Ectodermal cell (in vitro differentiated cells): ENCODE data around the gene IL1RAPL2.

Experiments used
- H3K27ac ChIP-seq: 2 replicates; pipeline ENCODE4 v1.7.0; 2013; ENCODE audit warnings: mild to moderate bottlenecking, low read depth, low read length; ENCODE audit not compliant: insufficient read depth, poor library complexity, severe bottlenecking
- H3K27me3 ChIP-seq: 2 replicates; pipeline ENCODE4 v1.7.0; 2013; ENCODE audit warnings: mild to moderate bottlenecking, low read length; ENCODE audit not compliant: insufficient read depth, control insufficient read depth, poor library complexity, severe bottlenecking
- H3K36me3 ChIP-seq: one replicate; pipeline ENCODE4 v1.7.0; 2013; ENCODE audit warnings: low read length; ENCODE audit not compliant: control insufficient read depth, insufficient read depth
- H3K4me1 ChIP-seq: one replicate; pipeline ENCODE4 v1.7.0; 2013; ENCODE audit warnings: low read length; ENCODE audit not compliant: control insufficient read depth, insufficient read depth
- H3K4me3 ChIP-seq: 2 replicates; pipeline ENCODE4 v1.7.0; 2013; ENCODE audit warnings: low read depth, low read length, control low read depth; ENCODE audit not compliant: insufficient read depth
- H3K9me3 ChIP-seq: 2 replicates; pipeline ENCODE4 v1.7.0; 2013; ENCODE audit warnings: mild to moderate bottlenecking, low read length, moderate library complexity; ENCODE audit not compliant: control insufficient read depth
- WGBS, 2 experiments: methylation state at CpG; one replicate each; pipeline ENCODE4 v1.1.7; 2013; ENCODE audit warnings: missing lambda C conversion rate in 2 of 2; 5-methylcytosine and 5-hydroxymethylcytosine counted together

IL1RAPL2 gene

DNA sequence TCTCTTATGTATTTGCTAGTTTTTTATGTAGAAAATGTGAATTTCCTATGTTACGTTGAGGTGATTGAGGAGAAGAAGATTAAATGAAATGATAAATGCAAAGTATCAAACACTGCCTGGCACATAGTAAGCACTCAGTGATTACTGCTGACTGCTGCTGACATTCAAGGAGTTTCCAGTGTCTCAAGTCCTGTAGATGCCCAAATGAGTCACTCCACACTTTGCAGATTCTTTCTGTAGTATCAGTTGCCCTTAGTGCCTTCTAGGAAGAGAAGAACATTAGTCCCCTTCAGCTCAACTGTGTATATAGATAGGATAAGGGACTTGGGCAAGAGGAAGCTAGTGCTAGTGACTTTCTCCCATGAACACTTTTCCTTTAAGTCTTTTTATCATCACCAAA is 895.0 kb downstream of the IL1RAPL2 start:
- WGBS, 2 experiments: 89 to 100% methylated on average over 1 of the region's 1 CpG
- Histone ChIP-seq H3K27me3 (no peaks in the 10 kb centered on the region), H3K36me3 (no peaks in the 10 kb centered on the region), H3K9me3 (no peaks in the 10 kb centered on the region), H3K4me3 (no peak overlapping the region), H3K27ac (no peak overlapping the region), H3K4me1 (no peaks in the 10 kb centered on the region)

DNA sequence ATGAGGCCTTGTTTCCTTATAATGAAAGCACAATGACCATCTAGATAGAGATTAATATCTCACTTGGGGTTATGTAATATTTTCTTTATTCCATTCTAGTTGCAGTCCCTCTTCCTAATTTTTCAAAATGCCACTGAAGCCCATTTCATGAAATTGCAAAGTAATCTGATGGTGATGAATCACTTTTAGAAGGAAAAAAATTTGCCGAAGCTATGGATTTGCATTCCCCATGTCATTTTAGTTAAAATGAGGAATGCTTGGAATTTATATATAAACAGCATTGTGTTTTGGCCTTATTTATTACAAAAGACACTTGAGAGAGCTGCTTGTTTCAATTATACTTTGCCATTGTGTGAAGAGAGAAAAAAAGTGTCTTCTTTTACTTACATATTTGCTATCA is 896.2 kb downstream of the IL1RAPL2 start:
- Histone ChIP-seq H3K4me1 (no peaks in the 10 kb centered on the region), H3K9me3 (no peaks in the 10 kb centered on the region), H3K27ac (no peak overlapping the region), H3K4me3 (no peak overlapping the region), H3K36me3 (no peaks in the 10 kb centered on the region), H3K27me3 (no peaks in the 10 kb centered on the region)
- 93% methylated on average over 1 of the region's 1 CpG; no CpG with 5 or more reads in 1 of the 2 experiments for WGBS, 2 experiments

DNA sequence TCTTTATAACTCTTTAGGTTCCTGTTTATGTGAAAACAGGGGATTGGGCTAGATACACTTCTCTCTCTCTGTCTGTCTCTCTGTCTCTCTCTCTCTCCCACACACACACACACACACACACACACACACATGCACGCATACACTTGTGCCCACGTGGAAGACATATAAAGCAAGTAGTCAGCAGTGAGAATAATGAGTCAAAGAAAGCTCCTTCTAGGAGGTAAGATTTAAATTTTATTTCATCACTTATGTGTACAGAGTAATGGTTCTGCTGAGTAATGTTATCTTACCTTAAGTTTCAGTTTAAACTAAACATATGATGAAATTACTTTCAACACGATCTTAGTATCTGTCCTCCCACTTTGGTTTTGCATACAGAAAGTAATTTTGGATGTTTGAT is 897.5 kb downstream of the IL1RAPL2 start:
- Histone ChIP-seq H3K4me3 (no peak overlapping the region), H3K27me3 (no peaks in the 10 kb centered on the region), H3K9me3 (no peaks in the 10 kb centered on the region), H3K4me1 (no peaks in the 10 kb centered on the region), H3K36me3 (no peaks in the 10 kb centered on the region), H3K27ac (no peak overlapping the region)
- no CpG with 5 or more reads among the region's 3 CpGs for WGBS, 2 experiments

DNA sequence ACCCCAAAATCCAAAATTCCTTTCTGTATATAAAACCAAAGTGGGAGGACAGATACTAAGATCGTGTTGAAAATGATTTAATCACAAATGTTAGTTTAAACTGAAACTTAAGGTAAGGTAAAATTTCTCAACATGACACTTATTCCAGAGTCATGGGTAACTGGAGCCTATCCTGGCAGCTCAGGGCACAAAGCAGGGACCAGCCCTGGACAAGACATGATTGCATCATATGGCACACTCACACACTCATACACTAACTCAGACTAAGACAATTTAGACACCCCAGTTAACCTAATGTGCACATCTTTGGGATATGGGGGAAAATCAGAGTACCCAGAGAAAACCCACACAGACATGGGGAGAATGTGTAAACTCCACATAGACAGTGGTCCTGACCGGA is 898.6 kb downstream of the IL1RAPL2 start:
- no peaks in the 10 kb centered on the region for H3K4me1 ChIP-seq
- 100% methylated on average over 2 of the region's 2 CpGs; no CpG with 5 or more reads in 1 of the 2 experiments for WGBS, 2 experiments
- no peaks in the 10 kb centered on the region for H3K36me3 ChIP-seq
- H3K27me3 ChIP-seq: no peaks in the 10 kb centered on the region
- H3K4me3 ChIP-seq: no peak overlapping the region
- H3K9me3 ChIP-seq: no peaks in the 10 kb centered on the region
- no peak overlapping the region for H3K27ac ChIP-seq

DNA sequence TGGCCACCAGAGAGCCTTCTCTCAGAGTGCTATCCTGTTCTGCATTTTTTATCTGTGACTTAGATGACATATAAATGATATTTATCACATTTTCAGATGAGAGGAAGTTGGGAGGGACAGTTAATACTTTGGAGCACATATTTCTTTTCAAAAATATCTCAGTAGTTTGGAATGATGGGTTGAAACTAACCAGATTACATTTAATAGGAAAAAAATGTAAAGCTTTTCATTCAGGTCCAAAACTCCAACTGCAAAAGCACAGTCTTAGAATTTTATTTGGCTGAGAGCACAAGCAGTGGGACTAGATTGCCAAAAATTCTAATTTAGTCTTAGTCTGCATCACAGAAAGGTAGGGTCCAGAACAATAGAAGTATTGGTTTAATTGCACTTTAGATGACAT is 902.7 kb downstream of the IL1RAPL2 start:
- Histone ChIP-seq H3K27ac (no peak overlapping the region), H3K4me3 (no peak overlapping the region), H3K4me1 (no peaks in the 10 kb centered on the region), H3K36me3 (no peaks in the 10 kb centered on the region), H3K9me3 (no peaks in the 10 kb centered on the region), H3K27me3 (no peaks in the 10 kb centered on the region)

DNA sequence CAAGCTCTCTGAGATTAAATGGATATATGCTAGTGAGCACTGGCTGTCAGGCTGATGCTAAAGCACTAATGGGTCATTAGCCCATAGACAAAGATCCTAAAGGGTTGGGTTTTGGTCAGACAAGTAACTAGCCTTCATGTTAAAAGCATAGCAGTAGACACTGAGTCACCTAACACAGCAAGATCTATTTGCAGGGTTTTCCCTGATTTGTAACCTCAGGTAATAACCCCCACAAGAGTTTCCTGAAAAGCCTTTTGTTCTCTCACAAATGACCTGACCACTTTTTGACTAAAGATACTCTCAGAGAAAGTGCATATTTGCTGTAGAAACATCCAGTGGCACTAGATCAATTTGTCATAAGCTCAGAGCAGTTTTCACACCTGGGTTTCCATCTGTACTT is 905.6 kb downstream of the IL1RAPL2 start:
- H3K4me1 ChIP-seq: no peaks in the 10 kb centered on the region
- no peaks in the 10 kb centered on the region for H3K36me3 ChIP-seq

DNA sequence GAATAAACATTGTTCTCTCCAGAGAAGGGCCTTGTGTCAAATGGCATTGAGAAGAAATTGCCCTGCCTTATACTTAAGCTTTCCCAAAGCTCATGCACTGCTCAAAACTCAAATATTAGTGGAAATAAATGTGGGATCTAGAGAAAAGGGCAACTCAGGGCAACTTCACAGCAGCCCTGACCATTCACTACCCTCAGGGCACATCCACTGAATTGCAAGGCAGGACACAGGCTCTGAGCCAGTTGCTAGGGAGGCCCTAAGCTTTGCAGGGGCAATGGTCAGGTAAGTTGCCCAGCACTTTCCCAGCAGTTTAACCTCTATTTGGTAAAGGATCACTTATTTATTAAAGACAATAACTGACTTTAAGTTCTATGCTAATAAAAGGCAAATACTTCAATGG is 909.8 kb downstream of the IL1RAPL2 start:
- no peaks in the 10 kb centered on the region for H3K36me3 ChIP-seq
- H3K27ac ChIP-seq: no peak overlapping the region
- no peaks in the 10 kb centered on the region for H3K27me3 ChIP-seq
- no peaks in the 10 kb centered on the region for H3K4me1 ChIP-seq
- H3K9me3 ChIP-seq: no peaks in the 10 kb centered on the region
- H3K4me3 ChIP-seq: no peak overlapping the region

More for the DNA sequence above, 905.6 kb downstream of the IL1RAPL2 start:
- no peak overlapping the region for H3K4me3 ChIP-seq
- H3K27ac ChIP-seq: no peak overlapping the region
- H3K9me3 ChIP-seq: no peaks in the 10 kb centered on the region
- no peaks in the 10 kb centered on the region for H3K27me3 ChIP-seq

DNA sequence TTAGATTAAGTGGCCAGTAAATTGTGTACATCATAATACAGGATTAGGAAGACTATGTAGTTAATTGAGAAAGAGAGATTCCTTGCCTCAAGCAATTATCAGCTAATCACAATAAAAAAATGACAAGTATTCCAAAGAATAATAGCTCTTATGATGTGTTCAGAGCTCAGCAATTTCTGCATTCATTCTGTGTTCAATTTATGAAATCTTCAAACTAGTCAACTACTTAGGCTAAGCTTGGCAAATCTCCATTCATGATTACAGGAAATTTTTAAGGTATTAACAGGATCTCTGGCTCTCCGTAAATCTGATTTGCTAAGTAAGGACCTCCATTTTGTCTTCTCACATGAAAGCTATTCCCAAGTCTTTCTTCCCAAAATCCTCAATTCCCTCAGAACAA is 911.4 kb downstream of the IL1RAPL2 start:
- WGBS, 2 experiments: 92 to 100% methylated on average over 1 of the region's 1 CpG
- H3K36me3 ChIP-seq: no peaks in the 10 kb centered on the region
- H3K9me3 ChIP-seq: no peaks in the 10 kb centered on the region
- no peak overlapping the region for H3K27ac ChIP-seq
- no peak overlapping the region for H3K4me3 ChIP-seq
- no peaks in the 10 kb centered on the region for H3K4me1 ChIP-seq
- no peaks in the 10 kb centered on the region for H3K27me3 ChIP-seq

DNA sequence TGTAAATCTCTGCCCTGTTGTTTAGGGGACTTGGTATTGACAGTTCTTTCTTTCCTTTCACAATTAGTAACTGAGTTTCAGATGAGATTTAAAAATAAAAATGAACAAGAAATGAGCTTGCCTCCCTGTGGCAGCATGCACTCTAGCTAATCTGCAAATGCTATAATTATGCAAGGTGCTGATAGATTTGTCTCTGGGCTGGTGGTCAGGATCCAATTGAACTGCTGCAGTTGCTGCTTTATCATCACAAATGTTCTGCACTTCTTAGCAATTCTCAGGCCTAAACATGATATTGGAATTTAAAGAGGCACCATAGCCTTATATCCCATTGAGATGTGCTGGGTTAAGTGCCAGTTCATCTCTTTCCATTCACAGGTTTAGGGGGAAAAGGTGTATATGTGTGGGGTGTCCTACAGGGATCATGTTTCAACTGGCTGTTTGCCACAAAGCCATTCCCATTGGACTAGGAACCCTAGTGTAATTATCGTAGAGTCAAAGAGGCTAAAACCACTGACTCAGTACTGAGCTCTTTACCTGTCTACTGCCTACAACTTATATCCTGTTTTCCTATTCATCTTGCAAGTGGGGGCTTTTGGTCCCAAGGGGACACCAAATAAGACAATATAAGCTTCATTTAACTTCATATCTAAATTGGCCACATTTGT is 914.8 kb downstream of the IL1RAPL2 start:
- Histone ChIP-seq H3K36me3 (no peaks in the 10 kb centered on the region), H3K4me3 (no peak overlapping the region), H3K9me3 (no peaks in the 10 kb centered on the region), H3K4me1 (no peaks in the 10 kb centered on the region), H3K27ac (no peak overlapping the region), H3K27me3 (no peaks in the 10 kb centered on the region)
- WGBS, 2 experiments: 90% methylated on average over 1 of the region's 1 CpG

DNA sequence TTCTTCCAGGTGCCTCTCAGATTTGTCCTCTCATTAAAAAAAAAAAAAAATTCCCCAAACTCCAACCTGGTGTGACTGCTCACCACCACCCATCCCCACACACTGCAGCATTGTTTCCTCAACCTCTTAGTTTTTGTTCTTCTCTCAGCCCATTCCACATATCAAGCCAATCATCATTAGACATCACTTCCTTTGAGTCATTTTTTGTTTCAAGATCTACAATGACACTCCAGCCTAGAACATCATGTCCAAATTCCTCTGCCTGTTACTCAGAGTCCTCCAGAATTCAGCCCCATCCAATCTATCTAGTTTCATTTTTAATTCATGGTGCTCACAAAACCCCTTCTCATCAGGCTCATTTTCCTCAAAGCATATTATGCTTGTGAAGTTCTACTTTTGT is 917.0 kb downstream of the IL1RAPL2 start:
- Histone ChIP-seq H3K27ac (no peak overlapping the region), H3K4me1 (no peaks in the 10 kb centered on the region), H3K27me3 (no peaks in the 10 kb centered on the region), H3K9me3 (no peaks in the 10 kb centered on the region), H3K36me3 (no peaks in the 10 kb centered on the region), H3K4me3 (no peak overlapping the region)

DNA sequence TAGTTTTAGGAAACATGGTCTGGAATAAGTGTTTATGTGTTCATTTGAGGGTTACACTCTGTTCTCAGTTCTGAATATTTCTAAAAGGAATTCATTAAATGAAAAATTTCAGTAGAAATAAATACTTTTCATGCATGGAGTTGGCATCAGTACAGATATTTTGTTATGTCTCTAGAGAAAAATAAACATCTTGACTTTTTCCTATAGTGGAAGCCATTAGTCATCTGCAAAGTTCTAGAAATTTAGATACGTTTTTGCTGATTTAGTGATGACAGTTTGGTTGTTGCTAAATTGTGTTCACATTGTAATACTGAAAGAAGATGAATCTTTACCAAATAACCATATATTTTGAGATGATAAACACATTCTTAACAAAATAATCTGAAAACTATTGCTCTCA is 922.7 kb downstream of the IL1RAPL2 start:
- Histone ChIP-seq H3K27me3 (no peaks in the 10 kb centered on the region), H3K4me3 (no peak overlapping the region), H3K9me3 (no peaks in the 10 kb centered on the region), H3K27ac (no peak overlapping the region), H3K4me1 (no peaks in the 10 kb centered on the region), H3K36me3 (no peaks in the 10 kb centered on the region)
- no CpG with 5 or more reads among the region's 1 CpG for WGBS, 2 experiments
